GM21526 (cell line): ENCODE measurements around the gene TRAK2.
A peak's percentile ranks its signal among the peaks of the same experiment; 100 is the strongest.

ENCODE experiments used
- ATAC-seq: cut with Tn5 transposase; IDR thresholded peaks from one replicate; pipeline ENCODE4 v1.9.1; 2021; ENCODE audit warnings: moderate library complexity; ENCODE audit not compliant: unreplicated experiment, low FRiP score

TRAK2 gene

DNA sequence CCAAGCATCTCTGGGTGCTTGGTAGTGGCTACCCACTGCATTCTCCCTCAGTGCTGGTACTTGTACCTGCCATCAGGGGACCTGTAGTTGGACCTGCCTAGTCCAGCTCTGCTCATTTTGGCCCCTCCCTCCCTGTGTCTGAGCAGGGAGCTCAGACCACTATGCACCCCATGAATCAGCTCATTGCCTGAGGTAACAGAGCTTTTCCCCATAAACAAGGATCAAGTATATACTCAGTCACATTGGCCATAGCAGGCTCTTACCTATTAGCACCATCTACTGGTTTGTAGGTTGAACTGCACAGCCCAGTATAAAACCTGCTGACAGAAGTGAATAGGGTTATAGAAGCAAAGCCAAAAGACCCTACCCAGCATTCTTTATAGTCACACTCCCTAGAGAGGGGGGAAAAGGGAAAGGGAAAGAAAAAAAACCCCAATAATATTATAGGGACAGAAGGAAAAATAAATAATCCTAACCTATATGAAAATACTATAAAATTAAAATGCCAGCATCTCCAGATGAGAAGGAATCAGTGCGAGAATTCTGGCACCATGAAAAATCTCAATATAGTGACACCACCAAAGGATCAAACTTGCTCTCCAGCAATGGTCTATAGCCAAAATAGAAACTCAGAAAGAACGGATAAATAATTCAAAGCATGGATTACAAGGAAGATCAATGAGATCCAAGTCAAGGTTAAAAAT, 87.2 kb downstream of the TRAK2 start:
- no peak for ATAC-seq

DNA sequence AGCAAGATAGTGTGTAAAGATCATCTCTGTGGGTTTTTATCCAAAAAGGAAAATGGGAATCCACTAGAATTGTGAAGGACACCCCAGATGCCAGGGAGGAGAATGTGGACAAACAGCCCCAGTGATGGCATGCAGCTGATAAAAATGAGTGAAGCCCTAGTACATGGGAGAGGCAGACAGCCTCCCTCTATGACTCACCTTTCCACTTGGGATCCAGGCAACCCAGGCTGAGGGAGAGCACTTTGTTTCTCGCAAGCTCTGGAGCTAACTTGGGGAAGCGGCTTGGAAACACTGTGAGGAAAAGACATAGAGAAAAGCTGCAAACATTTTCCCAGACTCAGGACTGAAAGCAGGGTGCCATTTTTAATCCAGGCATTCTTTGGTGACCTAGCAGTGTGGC, 88.9 kb downstream of the TRAK2 start:
- ATAC-seq = no peak

DNA sequence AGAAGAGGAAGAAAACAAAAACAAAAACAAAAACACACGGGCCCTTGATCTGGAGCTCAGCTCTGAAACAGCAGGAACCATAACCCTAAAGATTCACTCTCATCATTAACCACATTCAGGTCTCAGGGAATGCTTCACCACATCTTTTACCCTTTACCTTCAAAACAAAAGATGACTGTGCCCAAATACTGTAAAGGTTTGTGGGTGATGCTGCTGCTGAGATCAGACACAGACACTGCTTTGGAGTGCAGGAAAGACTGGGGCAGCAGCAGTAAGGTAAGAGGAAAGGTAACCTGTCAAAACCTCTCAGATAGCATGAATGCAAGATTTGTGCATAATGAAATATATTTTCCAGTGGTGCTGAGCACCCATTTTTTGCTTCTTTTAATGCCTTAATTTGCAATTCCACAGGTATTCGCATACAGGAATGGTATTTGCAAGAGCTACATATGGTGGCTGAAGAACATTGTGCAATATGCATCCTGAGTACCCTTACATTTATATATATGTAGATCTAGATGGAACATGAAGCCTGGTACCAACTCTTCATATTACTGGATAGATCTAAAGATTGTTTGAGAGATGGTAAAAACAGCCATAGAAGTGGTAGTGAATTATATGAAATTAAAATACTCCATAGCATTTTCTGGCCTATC, 90.1 kb downstream of the TRAK2 start:
- no peak for ATAC-seq

DNA sequence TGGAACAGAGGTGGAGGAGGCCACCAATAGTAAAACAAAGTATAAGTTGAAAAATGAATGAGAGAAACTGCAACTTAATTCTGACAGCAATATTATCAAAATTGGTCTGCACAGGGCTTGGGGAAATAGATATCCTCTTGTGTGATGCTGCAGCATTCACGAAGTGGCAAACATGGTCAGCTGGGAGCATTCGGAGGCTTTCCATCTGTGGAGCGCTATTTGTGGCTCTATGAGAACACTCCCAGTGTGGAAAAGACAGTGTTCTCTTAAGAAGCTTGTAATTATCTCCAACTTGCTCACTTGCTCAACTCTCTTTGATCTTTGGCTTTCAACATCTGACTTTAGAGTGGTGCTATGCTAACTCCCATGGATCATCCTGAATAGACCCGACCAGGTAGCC, 91.0 kb downstream of the TRAK2 start:
- no peak for ATAC-seq

DNA sequence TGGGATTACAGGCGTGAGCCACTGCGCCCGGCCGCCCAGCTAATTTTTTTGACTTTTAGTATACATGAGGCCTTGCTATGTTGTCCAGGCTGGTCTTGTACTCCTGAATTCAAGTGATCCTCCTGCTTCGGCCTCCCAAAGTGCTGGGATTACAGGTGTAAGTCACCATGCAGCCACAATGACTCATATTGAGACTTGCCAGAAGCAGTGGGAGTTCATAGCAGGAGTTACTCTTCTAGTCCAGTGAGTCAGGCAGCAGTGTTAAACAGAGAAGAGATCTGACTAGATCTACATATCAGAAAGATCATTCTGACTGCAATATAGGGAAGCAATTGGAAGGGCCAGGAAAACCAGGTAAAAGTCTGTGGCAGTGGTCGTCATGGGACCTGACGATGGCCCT, 92.6 kb downstream of the TRAK2 start:
- no peak for ATAC-seq

DNA sequence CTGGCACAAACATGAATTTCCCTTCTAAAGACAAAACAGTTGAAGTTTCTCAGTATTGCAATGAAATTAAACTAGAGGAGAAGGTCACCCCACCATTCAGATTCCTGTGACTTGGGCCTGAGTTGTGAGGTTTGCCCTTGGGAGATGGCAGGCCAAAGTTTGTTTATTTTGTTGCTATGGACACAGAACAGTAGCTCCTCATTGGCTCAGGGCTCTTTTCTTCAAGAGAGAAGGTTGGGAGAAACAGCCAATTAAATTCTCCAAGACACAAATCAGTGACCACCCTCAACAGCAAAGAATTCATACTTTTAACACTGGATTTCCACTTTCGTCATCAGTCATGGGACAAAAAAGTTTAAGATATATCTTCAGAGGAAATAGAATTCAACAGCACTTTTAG, 94.0 kb downstream of the TRAK2 start, which contains the start of gene FLACC1:
FLACC1 (minus strand) TSS at position 125 of the 400 bp plus-strand sequence. CDS start 5,941 bp downstream, outside the sequence.
- ATAC-seq = no peak

DNA sequence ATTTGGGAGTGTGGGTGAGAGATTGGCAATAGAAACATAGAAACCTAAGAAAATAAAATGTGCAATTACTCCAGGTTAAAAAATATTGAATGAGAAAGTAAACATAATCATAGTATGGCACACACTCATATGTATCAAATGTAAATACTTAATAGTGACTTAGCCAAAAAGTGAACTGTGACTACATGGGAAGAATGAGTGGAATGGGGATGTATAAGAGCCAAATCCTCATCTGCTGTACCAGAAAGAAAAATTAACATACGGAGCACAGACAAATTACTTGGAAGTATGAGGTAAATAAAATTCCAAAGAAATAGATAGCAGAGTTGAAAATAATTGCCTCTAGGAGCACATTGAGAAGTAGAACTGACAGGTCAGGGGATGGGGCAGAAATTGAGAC, 98.1 kb downstream of the TRAK2 start:
- no peak for ATAC-seq

DNA sequence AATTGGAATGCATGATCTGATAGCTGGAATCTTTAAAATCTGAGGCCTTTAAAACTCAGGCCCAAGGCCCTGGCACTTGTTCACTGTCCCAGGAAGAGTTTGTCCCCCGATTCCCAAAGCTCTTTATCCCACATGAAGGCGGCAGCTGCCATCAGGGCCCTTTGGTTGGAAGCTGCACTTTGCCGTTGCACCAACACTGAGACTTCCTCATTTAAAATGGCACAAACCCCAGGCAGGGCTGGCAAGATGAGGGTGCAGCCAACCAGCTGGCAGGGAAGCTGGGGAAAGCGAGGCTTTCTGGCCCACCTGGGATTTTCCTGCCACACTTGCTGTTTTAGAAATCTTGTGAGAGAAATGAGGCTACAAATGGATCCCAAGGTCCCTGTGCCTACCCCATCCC, 100.4 kb downstream of the TRAK2 start:
- no peak for ATAC-seq

DNA sequence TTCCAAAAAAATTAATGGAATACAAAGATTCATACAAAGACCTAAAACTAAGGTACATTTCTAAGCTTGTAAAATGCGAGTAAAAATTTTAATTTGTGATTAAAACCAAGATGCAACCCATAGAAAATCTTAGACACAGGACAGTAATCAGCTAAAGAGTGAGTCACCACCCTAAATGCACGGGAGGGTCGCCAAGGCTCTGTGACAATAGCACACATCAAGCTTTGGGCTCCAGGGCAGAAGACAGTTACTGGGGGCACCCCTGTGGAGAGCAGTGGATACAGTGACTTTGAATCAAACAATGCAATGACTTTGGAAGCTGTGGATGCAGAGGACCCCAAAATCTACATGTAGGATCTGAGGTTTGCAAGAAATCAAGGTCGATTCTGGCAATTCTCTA, 101.7 kb downstream of the TRAK2 start:
- no peak for ATAC-seq

DNA sequence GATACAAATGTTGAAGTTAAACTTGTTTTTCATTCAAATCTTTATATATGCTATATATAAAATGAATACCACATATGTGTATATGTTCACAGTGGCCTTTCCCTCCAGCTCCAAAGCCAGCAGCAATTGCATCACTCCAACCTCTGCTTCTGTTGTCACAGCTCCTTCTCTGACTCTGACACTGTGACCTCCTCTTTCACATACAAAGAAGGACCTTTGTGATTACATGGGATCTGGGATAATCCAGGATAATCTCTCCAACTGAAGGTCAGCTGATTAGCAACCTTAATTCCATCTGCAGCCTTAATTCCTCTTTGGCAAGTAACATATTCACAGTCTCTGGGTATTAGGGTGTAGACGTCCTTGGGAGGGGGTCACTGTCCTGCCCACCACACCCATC, 102.5 kb downstream of the TRAK2 start:
- no peak for ATAC-seq

DNA sequence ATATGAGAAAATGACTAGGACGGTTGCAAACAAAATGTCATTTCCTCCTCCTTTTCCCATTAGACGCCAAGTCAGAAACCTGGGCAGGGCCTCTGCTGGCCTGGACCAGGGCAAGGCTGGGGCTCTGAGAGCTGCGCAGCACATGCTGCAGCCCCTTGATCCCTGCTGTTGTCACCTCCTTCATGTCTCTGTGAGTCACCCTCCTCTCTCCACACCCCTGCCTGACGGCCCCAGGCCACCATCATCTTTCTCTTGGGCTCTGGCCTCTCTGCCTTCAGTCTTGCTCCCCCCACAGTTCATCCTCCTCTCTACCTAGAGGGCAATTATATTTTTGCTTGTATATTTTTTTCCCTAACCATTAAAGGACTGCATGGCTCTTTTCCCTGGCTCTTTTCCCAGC, 104.1 kb downstream of the TRAK2 start:
- ATAC-seq = no peak

DNA sequence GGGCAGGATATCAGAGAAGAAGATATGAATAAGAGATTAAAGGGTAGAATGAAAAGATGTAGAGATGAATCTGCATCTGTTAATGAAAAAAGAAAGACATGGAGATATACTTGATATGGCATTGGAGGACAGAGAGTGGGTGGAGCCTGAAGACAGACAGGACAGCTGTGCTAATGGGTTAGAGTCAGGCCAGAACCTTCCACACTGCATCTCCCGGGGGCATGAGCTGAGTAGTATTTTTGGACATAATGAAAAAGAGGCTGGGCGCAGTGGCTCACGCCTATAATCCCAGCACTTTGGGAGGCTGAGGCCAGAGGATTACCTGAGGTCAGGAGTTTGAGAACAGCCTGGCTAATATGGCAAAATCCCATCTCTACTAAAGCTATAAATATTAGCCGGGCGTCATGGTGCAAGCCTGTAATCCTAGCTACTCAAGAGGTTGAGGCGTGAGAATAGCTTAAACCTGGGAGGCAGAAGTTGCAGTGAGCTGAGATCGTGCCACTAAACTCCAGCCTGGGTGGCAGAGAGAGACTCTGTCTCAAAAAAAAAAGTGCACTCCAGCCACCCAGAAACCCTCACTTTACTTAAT, 105.5 kb downstream of the TRAK2 start:
- ATAC-seq = no peak

DNA sequence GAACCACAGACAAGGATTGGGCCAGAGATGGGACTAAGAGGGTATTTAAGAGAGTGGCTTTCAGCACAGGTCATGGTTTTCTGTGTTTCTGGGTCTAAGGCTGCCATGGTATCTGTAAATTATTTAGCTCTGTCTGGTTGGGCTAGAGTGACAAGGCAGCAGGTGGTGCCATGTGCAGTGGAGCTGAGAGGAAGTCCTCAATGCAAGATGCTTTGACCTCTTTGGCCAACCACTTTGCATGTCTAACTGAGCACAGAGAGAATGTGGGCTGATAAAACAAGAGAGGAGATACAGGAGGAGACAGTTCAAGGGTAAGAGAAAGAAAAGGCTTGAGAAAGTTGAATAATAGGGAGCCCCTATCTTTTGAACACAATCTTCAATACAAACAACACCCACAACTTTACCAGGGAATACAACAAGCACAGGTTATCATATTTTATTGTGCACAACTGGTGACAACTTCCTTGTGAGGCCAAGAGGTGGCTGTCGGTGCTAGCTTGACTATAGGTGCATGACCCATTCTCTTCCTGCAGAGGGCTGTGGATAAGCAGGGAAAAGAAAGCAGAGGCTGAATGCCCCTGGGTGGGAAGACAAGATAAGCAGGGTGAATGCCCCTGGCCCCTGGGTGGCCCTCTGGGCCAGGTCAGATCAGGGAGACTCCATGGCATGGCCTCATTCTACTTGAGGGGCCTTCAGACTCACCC, 106.4 kb downstream of the TRAK2 start:
- ATAC-seq = peak; percentile 76

DNA sequence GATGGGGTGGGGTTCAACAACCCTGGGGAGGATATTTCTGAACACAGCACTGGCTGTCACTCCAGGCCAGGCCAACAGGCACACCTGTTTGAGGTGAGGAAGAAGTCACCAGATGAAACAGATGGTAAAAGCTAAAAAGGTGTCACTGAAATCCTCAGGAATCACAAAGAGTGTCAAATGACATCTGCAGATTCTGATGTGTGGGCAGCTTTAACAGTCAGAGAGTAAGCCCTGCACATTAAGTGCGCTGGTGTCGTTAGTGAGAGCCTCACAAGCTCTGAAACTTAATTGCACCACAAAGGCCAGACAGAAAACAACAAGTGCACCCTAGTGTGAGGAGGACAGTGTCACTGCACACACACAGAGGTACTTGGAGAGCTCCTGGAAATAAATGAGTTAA, 107.7 kb downstream of the TRAK2 start:
- no peak for ATAC-seq

DNA sequence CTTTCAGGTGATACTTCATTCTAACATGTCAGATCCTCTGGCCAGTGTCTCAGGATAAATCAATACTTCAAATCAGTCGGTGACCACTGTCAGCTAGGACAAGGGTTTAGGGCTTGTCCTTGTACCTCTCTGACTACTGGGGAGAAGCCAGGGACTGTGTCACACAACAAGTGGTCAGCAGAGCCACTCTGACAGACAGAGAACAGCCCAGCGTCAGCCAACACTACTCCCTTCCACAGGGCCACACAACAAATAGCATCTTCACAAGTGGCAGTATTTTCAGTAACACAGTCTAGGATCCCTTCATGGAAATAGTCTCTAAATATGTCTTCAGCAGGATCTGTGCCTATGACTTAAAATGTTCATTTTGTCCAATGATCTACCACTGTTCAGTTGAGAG, 108.3 kb downstream of the TRAK2 start:
- ATAC-seq = no peak

DNA sequence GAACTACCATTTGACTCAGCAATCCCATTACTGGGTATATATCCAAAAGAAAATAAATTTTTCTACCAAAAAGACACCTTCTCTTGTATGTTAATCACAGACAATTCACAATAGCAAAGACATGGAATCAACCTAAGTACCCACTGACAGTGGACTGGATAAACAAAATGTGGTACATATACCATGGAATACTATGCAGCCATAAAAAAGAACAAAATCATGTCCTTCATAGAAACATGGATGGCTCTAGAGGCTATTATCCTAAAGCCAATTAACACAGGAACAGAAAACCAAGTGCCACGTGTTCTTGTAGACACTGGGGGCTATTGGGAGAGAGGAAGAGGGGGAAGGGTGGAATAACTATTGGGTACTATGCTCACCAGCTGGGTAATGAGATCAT, 121.8 kb downstream of the TRAK2 start:
- ATAC-seq = no peak

DNA sequence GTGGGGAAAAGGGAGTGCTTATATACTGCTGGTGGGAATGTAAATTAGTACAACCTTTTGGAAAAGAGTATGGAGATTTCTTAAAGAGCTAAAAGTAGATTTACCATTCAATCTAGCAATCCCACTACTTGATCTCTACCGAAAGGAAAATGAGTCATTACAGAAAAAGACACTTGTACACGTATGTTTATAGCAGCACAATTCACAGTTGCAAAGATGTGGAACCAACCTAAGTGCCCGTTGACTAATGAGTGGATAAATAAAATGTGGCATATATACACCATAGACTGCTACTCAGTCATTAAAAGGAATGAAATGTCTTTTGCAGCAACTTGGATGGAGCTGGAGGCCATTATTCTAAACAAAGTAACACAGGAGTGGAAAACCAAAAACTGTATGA, 123.6 kb downstream of the TRAK2 start:
- no peak for ATAC-seq
